Activated CD4-positive, alpha-beta T cell treated with anti-CD3 and anti-CD28 coated beads for 24 hours (primary cell): ENCODE data around the gene CDK5R2.

ENCODE experiments used
- DNase-seq, 2 donors: peaks; one replicate each; pipeline ENCODE4 v3.0.0-alpha.2; 2020; ENCODE audit warnings: low read depth in 2 of 2

Gene CDK5R2

GRCh38 chr2:219002395-219003266 is 43.2 kb downstream of the CDK5R2 start:
- peak in 1 of 2 donors; percentile 51 for DNase-seq

- no peak for DNase-seq
Observed at GRCh38 chr2:219003267-219003634, 43.8 kb downstream of the CDK5R2 start.

- no peak for DNase-seq
Observed at GRCh38 chr2:219003979-219004378, 44.5 kb downstream of the CDK5R2 start.

GRCh38 chr2:219009294-219009693 is 49.8 kb downstream of the CDK5R2 start:
- no peak for DNase-seq

- DNase-seq: no peak
Observed at GRCh38 chr2:219010162-219010756, 50.8 kb downstream of the CDK5R2 start.

- no peak for DNase-seq
Observed at GRCh38 chr2:219010873-219011272, 51.4 kb downstream of the CDK5R2 start.
